Natural killer cell (primary cell): ENCODE measurements around the gene ZNF154. TPM values are rescaled to one million over a fixed set of nuclear protein-coding genes. Genes with fewer than 3 reads are reported as not detected.
"Not testable (repeated sequence)": the region's sequence is repeated elsewhere in the genome, so short reads cannot be mapped to it uniquely, and the experiment has no call there.

Source experiments
- ATAC-seq, 3 donors: fragments of 150-1000 bp in 2 of 3; fragments of 200-7000 bp in 1 of 3; cut with Tn5 transposase; 1 replicate in 1 of 3; 2 replicates in 2 of 3; pipeline ENCODE4 v1.10.0; 2021; ENCODE audit warnings: mild to moderate bottlenecking in 2 of 3, moderate library complexity in 2 of 3
- DNase-seq, 2 donors: peaks; one replicate each; pipeline versions ENCODE4 v3.0.0 to v3.0.0-alpha.2; 2013 to 2021; ENCODE audit warnings: mixed read lengths in 1 of 2
- H3K27ac ChIP-seq: one replicate; pipeline ENCODE4 v1.5.1; 2013; ENCODE audit warnings: mild to moderate bottlenecking, low read length
- H3K27me3 ChIP-seq: one replicate; pipeline ENCODE4 v1.6.1; 2013; ENCODE audit warnings: low read length; ENCODE audit not compliant: control insufficient read depth, insufficient read depth
- H3K36me3 ChIP-seq: one replicate; pipeline ENCODE4 v1.6.1; 2013; ENCODE audit warnings: low read length; ENCODE audit not compliant: control insufficient read depth, insufficient read depth
- H3K4me1 ChIP-seq: one replicate; pipeline ENCODE4 v1.6.1; 2013; ENCODE audit warnings: low read length; ENCODE audit not compliant: control insufficient read depth, insufficient read depth
- H3K4me3 ChIP-seq: one replicate; pipeline ENCODE4 v1.5.1; 2013; ENCODE audit warnings: low read length
- H3K9me3 ChIP-seq: one replicate; pipeline ENCODE4 v1.6.1; 2013; ENCODE audit warnings: low read length; ENCODE audit not compliant: control insufficient read depth, insufficient read depth
- H3K27ac Mint-ChIP-seq, 2 donors: one replicate each; pipeline ENCODE4 v1.8.0; 2022; ENCODE audit warnings: mild to moderate bottlenecking in 2 of 2, mixed read lengths in 2 of 2, moderate library complexity in 1 of 2
- H3K27me3 Mint-ChIP-seq, 2 donors: one replicate each; pipeline ENCODE4 v1.8.0; 2022; ENCODE audit warnings: low read depth in 2 of 2, mixed read lengths in 2 of 2
- H3K36me3 Mint-ChIP-seq: one replicate; pipeline ENCODE4 v1.8.0; 2022; ENCODE audit warnings: mixed read lengths
- H3K4me1 Mint-ChIP-seq, 2 donors: one replicate each; pipeline ENCODE4 v1.8.0; 2022; ENCODE audit warnings: mixed read lengths in 2 of 2
- H3K4me3 Mint-ChIP-seq: one replicate; pipeline ENCODE4 v1.8.0; 2022; ENCODE audit warnings: mild to moderate bottlenecking, moderate library complexity, mixed read lengths
- H3K9me3 Mint-ChIP-seq, 2 donors: one replicate each; pipeline ENCODE4 v1.8.0; 2022; ENCODE audit warnings: mixed read lengths in 2 of 2
- WGBS: methylation state at CpG from one replicate; pipeline ENCODE4 v1.1.7; 2013; ENCODE audit warnings: missing lambda C conversion rate; ENCODE audit not compliant: insufficient coverage; 5-methylcytosine and 5-hydroxymethylcytosine counted together
- intact Hi-C: fragments of 100-400 bp; cut with micrococcal nuclease; formaldehyde crosslinking; loops from one replicate; pipeline ENCODE4 v1.14.2; 2022
- total RNA-seq, 4 donors: library from RNA; stranded (reverse); fragments of 120-200 nt in 1 of 4; gene quantifications; one replicate each; pipeline versions ENCODE4 v1.2.3 to v1.2.4, GENCODE V29; 2013 to 2022
- TF ChIP-seq, protein P1 (sequence below): fragments of 200-600 bp; IDR thresholded peaks from one replicate; pipeline ENCODE4 v1.8.0; 2022; ENCODE audit warnings: antibody characterized with exemption

Gene ZNF154
- total RNA-seq, 3 donors from 2014 or later (not counting 1 experiment from before 2014, with no cell fraction given): 4.2 to 21.6 (median 9.5) TPM

DNA sequence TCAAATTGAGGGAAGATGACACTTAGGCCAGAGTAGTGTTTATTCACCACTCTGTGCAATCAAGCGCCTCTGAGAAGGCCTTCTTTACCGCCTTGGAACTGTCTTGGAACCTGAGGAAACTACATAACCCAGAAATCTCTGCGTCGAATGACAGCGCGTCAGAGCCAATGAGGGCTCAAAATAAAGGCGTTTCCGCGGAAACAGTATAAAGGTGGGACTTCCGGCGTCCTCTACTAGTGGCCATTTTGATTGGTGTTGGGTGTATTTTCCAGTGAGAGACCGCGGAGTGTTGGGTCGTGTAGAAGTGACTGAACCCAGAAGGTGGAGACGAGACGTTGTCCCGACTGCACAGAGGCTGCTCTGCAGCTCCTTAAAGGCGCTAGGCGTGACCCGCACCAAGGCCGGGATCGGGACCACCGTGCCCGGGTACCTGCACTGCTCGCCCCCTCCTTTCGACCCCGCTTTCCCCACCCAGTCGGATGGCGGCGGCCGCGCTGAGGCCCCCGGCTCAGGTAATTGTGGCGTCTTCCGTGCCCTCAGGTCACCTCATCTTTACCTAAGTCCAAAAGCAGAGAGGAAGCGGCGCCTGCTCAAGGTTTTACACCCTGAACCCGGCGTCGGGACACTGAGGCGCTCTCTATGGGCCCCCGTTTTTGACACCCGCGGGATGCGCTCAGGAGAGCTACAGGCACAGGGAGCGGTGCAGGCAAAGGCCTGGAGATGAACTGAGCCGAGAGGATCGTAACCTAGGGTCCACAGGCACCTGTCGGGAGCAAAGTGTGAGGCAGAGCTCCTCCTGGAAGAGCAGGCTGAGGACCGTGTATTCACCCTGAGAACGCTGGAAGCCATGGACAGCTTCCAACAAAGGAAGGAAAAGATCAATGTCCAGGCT lies 37.8 kb upstream of the ZNF154 start, which contains the start of gene ZNF776:
TSS of gene ZNF776 (plus strand) at position 236 of the 892 bp plus-strand sequence. CDS start at position 480, 244 bp downstream.
- peak; percentile 97 to 99 (median 98) for ATAC-seq

DNA sequence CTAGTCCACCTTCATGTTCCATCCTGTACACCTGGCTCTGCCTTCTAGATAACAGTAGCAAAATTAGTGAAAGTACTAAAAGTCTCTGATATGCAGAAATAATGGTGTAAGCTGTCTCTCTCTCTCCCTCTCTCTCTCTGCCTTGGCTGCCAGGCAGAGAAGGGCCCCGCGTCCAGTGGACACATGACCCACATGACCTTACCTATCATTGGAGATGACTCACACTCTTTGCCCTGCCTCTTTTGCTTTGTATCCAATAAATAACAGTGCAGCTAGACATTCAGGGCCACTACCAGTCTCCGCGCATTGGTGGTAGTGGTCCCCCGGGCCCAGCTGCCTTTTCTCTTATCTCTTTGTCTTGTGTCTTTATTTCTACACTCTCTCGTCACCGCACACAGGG lies 29.8 kb upstream of the ZNF154 start:
- intact Hi-C loops, H3K9me3 ChIP-seq, H3K4me1 ChIP-seq, H3K36me3 Mint-ChIP-seq, H3K27me3 ChIP-seq, H3K9me3 Mint-ChIP-seq, ATAC-seq, H3K27ac ChIP-seq, H3K36me3 ChIP-seq, H3K4me3 Mint-ChIP-seq, DNase-seq, H3K4me1 Mint-ChIP-seq, H3K4me3 ChIP-seq: not testable (repeated sequence)
- H3K27ac Mint-ChIP-seq: peak overlapping the region in 1 of 2 donors; percentile 60
- H3K27me3 Mint-ChIP-seq: peaks cover 10 to 23% of the 10 kb centered on the region in 2 donors
- 98% methylated on average over 7 of the region's 7 CpGs for WGBS

More for the DNA sequence above, 37.8 kb upstream of the ZNF154 start, which contains the start of gene ZNF776:
- Histone ChIP-seq H3K27ac (peak within 1 kb of the TSS; percentile 75), H3K36me3 (peaks cover 27% of the 10 kb centered on the region), H3K4me1 (peaks cover 11% of the 10 kb centered on the region), H3K27me3 (no peaks in the 10 kb centered on the region), H3K4me3 (peak within 1 kb of the TSS; percentile 69), H3K9me3 (peaks cover 34% of the 10 kb centered on the region)
- peak within 1 kb of the TSS; percentile 93 for H3K4me3 Mint-ChIP-seq
- no peaks in the 10 kb centered on the region for H3K27me3 Mint-ChIP-seq
- H3K36me3 Mint-ChIP-seq: peaks cover 45% of the 10 kb centered on the region
- 2% methylated on average over 51 of the region's 51 CpGs for WGBS
- H3K4me1 Mint-ChIP-seq: peaks cover 25 to 40% of the 10 kb centered on the region in 2 donors
- TF ChIP-seq, protein P1, sequence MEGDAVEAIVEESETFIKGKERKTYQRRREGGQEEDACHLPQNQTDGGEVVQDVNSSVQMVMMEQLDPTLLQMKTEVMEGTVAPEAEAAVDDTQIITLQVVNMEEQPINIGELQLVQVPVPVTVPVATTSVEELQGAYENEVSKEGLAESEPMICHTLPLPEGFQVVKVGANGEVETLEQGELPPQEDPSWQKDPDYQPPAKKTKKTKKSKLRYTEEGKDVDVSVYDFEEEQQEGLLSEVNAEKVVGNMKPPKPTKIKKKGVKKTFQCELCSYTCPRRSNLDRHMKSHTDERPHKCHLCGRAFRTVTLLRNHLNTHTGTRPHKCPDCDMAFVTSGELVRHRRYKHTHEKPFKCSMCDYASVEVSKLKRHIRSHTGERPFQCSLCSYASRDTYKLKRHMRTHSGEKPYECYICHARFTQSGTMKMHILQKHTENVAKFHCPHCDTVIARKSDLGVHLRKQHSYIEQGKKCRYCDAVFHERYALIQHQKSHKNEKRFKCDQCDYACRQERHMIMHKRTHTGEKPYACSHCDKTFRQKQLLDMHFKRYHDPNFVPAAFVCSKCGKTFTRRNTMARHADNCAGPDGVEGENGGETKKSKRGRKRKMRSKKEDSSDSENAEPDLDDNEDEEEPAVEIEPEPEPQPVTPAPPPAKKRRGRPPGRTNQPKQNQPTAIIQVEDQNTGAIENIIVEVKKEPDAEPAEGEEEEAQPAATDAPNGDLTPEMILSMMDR: no peak
- H3K9me3 Mint-ChIP-seq: peaks cover 12 to 14% of the 10 kb centered on the region in 2 donors
- intact Hi-C loops: loop anchor here (1.0 to 5.0 kb wide), 3 partner anchors 22 to 410 kb away; partner anchors contain the start of gene ZNF586
- H3K27ac Mint-ChIP-seq: peak within 1 kb of the TSS; percentile 99
- DNase-seq: peak; percentile 73 to 93

DNA sequence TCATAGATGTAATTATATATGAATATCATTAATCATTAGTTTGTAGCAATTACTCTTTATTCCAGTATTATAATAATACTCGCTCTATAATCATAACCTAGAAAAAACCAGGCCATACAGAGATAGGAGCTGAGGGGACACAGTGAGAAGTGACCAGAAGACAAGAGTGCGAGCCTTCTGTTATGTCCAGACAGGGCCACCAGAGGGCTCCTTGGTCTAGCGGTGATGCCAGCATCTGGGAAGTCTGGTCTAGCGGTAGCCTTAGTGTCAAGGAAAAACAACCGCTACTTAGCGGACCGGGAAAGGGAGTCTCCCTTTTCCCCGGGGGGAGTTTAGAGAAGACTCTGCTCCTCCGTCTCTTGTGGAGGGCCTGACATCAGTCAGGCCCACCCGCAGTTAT lies 29.3 kb upstream of the ZNF154 start:
- H3K4me3 Mint-ChIP-seq, intact Hi-C loops, H3K36me3 Mint-ChIP-seq, H3K27ac ChIP-seq, H3K9me3 ChIP-seq, H3K4me3 ChIP-seq, H3K4me1 ChIP-seq, H3K4me1 Mint-ChIP-seq, H3K36me3 ChIP-seq, H3K27me3 ChIP-seq, H3K9me3 Mint-ChIP-seq: not testable (repeated sequence)
- whole genome bisulfite sequencing: 16% methylated on average over 7 of the region's 10 CpGs
- TF ChIP-seq, protein P1: peak; percentile 53
- Mint-ChIP-seq H3K27ac (peak overlapping the region in 1 of 2 donors; percentile 60), H3K27me3 (peaks cover 10 to 23% of the 10 kb centered on the region in 2 donors)
- ATAC-seq (peak in 2 of 3 donors; percentile 54 to 55), DNase-seq (peak; percentile 21 to 41)

DNA sequence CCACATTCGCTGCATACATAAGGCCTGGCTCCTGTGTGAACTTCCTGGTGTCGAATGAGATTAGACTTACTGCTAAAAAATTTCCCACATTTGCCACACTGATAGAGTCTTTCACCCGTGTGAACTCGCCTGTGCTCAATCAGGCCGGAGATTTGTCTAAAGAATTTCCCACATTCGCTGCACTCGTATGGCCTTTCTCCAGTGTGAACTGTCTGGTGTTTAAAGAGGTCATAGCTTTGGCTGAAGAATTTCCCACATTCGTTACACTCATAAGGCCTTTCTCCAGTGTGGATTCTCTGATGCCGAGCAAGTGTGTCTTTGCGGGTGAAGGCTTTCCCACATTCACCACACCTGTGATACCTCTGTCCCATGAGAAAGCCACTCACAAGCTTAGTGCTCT lies 11.9 kb upstream of the ZNF154 start:
- H3K9me3 Mint-ChIP-seq: peaks cover 8 to 12% of the 10 kb centered on the region in 2 donors
- peaks cover 64% of the 10 kb centered on the region for H3K9me3 ChIP-seq
- WGBS: 99% methylated on average over 10 of the region's 10 CpGs
- no peak overlapping the region for H3K4me3 ChIP-seq
- no peaks in the 10 kb centered on the region for H3K27me3 Mint-ChIP-seq
- H3K4me1 Mint-ChIP-seq: peaks cover 5 to 16% of the 10 kb centered on the region in 2 donors
- TF ChIP-seq, protein P1: no peak
- H3K36me3 Mint-ChIP-seq: peaks cover 75% of the 10 kb centered on the region
- intact Hi-C loops: no loop called here
- H3K27ac Mint-ChIP-seq: no peak overlapping the region
- peaks cover 34% of the 10 kb centered on the region for H3K36me3 ChIP-seq
- no peak for ATAC-seq
- H3K27ac ChIP-seq: no peak overlapping the region
- H3K4me1 ChIP-seq: no peaks in the 10 kb centered on the region
- H3K27me3 ChIP-seq: no peaks in the 10 kb centered on the region
- no peak for DNase-seq
- H3K4me3 Mint-ChIP-seq: no peak overlapping the region
